SK-N-SH treated with all-trans-retinoic acid at 6 μM for 48 hours (cell line): ENCODE results near the gene TMEM250.
A peak's percentile ranks its signal among the peaks of the same experiment; 100 is the strongest.

Experiments used
- ATAC-seq: fragments of 200-7000 bp; cut with Tn5 transposase; 3 replicates; pipeline ENCODE4 v1.9.1; 2020; ENCODE audit warnings: mild to moderate bottlenecking, moderate library complexity
- ARNTL ChIP-seq: fragments of 450-650 bp; formaldehyde crosslinking; IDR thresholded peaks from 2 replicates; pipeline ENCODE4 v1.5.0; 2020; ENCODE audit warnings: low read depth, mild to moderate bottlenecking, moderate library complexity, borderline replicate concordance
- BACH2 ChIP-seq: fragments of 250-450 bp; sonication (Bioruptor Pico); IDR thresholded peaks from 2 replicates; pipeline ENCODE4 v1.9.0; 2021; ENCODE audit warnings: mild to moderate bottlenecking, borderline replicate concordance
- CREB5 ChIP-seq: fragments of 250-450 bp; sonication (Bioruptor Pico); IDR thresholded peaks from 2 replicates; pipeline ENCODE4 v1.5.1; 2020; ENCODE audit warnings: low read depth, mild to moderate bottlenecking, moderate library complexity
- CSDC2 ChIP-seq: fragments of 250-450 bp; sonication (Bioruptor Pico); IDR thresholded peaks from 2 replicates; pipeline ENCODE4 v1.5.0; 2020; ENCODE audit warnings: mild to moderate bottlenecking, moderate library complexity
- ESRRG ChIP-seq: fragments of 250-450 bp; sonication (Bioruptor Pico); IDR thresholded peaks from 2 replicates; pipeline ENCODE4 v1.6.1; 2021; ENCODE audit warnings: mild to moderate bottlenecking
- GLIS3 ChIP-seq: fragments of 250-450 bp; sonication (Bioruptor Pico); IDR thresholded peaks from 2 replicates; pipeline ENCODE4 v1.5.0; 2020; ENCODE audit warnings: mild to moderate bottlenecking, moderate library complexity
- ISL1 ChIP-seq: fragments of 250-450 bp; sonication (Bioruptor Pico); IDR thresholded peaks from 2 replicates; pipeline ENCODE4 v2.1.2; 2022; ENCODE audit warnings: mild to moderate bottlenecking, moderate library complexity
- OSR1 ChIP-seq: fragments of 250-450 bp; sonication (Bioruptor Pico); IDR thresholded peaks from 2 replicates; pipeline ENCODE4 v1.8.0; 2022; ENCODE audit warnings: moderate library complexity, mild to moderate bottlenecking, inconsistent platforms
- PATZ1 ChIP-seq: fragments of 250-450 bp; sonication (Bioruptor Pico); IDR thresholded peaks from 2 replicates; pipeline ENCODE4 v1.8.0; 2020; ENCODE audit warnings: mild to moderate bottlenecking, moderate library complexity, borderline replicate concordance
- PPARA ChIP-seq: fragments of 250-450 bp; sonication (Bioruptor Pico); IDR thresholded peaks from 2 replicates; pipeline ENCODE4 v1.5.0; 2020; ENCODE audit warnings: mild to moderate bottlenecking, borderline replicate concordance
- RARB ChIP-seq: fragments of 250-450 bp; sonication (Bioruptor Pico); IDR thresholded peaks from 2 replicates; pipeline ENCODE4 v1.8.0; 2021; ENCODE audit warnings: mild to moderate bottlenecking, moderate library complexity
- SNAI2 ChIP-seq: fragments of 250-450 bp; sonication (Bioruptor Pico); IDR thresholded peaks from 2 replicates; pipeline ENCODE4 v1.5.0; 2020; ENCODE audit warnings: mild to moderate bottlenecking, moderate library complexity
- TCF4 ChIP-seq: fragments of 250-450 bp; sonication (Bioruptor Pico); IDR thresholded peaks from 2 replicates; pipeline ENCODE4 v1.8.0; 2021; ENCODE audit warnings: mild to moderate bottlenecking, moderate library complexity, borderline replicate concordance
- TOX ChIP-seq: fragments of 250-450 bp; sonication (Bioruptor Pico); IDR thresholded peaks from 2 replicates; pipeline ENCODE4 v1.8.0; 2021; ENCODE audit warnings: mild to moderate bottlenecking, moderate library complexity, borderline replicate concordance
- TSHZ2 ChIP-seq: fragments of 250-450 bp; sonication (Bioruptor Pico); IDR thresholded peaks from 2 replicates; pipeline ENCODE4 v1.5.0; 2020; ENCODE audit warnings: mild to moderate bottlenecking, moderate library complexity
- ZC3H10 ChIP-seq: fragments of 250-450 bp; sonication (Bioruptor Pico); IDR thresholded peaks from 2 replicates; pipeline ENCODE4 v1.5.1; 2021; ENCODE audit warnings: mild to moderate bottlenecking, moderate library complexity
- ZFP3 ChIP-seq: fragments of 250-450 bp; sonication (Bioruptor Pico); IDR thresholded peaks from 2 replicates; pipeline ENCODE4 v1.5.0; 2020; ENCODE audit warnings: mild to moderate bottlenecking, moderate library complexity
- ZFP30 ChIP-seq: fragments of 450-650 bp; formaldehyde crosslinking; IDR thresholded peaks from 2 replicates; pipeline ENCODE4 v1.5.0; 2022; ENCODE audit warnings: mild to moderate bottlenecking, moderate library complexity
- ZNF565 ChIP-seq: fragments of 450-650 bp; formaldehyde crosslinking; conservative IDR thresholded peaks from 2 replicates; pipeline ENCODE4 v1.5.0; 2020; ENCODE audit warnings: low read depth, mild to moderate bottlenecking, moderate library complexity
- ZNF70 ChIP-seq: fragments of 450-650 bp; formaldehyde crosslinking; IDR thresholded peaks from 2 replicates; pipeline ENCODE4 v1.5.0; 2020; ENCODE audit warnings: mild to moderate bottlenecking, moderate library complexity
- ZNF8 ChIP-seq: fragments of 450-650 bp; formaldehyde crosslinking; IDR thresholded peaks from 2 replicates; pipeline ENCODE4 v1.5.0; 2020; ENCODE audit warnings: mild to moderate bottlenecking, moderate library complexity
- TF ChIP-seq, protein P1 (sequence below): fragments of 250-450 bp; sonication (Bioruptor Pico); IDR thresholded peaks from 2 replicates; pipeline ENCODE4 v1.8.0; 2021; ENCODE audit warnings: low read depth, mild to moderate bottlenecking, moderate library complexity, borderline replicate concordance

TMEM250 gene

DNA sequence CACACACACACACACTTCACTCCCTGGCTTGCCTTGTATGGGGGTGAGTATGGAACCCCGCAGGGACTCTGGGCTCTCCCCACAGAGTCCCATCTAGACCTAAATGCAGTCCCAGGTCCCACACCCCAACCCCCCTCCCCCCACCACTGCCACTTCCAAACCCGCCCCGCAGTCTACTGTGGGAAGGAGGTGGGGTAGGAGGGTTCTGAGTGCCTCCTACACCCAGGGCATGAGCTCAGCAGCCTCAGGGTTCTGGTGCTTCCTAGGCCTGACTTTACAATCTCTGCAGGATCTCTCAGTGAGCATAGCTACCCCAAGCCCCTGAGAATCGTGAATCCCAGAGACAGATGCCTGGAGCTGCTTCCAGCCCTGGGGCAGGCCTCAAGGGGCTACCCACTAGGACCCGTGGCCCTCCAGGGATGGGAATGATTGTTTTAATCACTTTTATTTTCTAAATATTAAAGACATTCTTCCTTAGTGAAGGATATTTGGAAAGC lies 22.1 kb downstream of the TMEM250 start:
- TF ChIP-seq ZNF70 (CRISPR knock-in tag) (no peak), OSR1 (no peak), TSHZ2 (no peak), ZC3H10 (no peak), TOX (CRISPR knock-in tag) (no peak), ZFP30 (CRISPR knock-in tag) (no peak), RARB (CRISPR knock-in tag) (no peak), ZFP3 (CRISPR knock-in tag) (no peak), ISL1 (no peak), PPARA (CRISPR knock-in tag) (no peak)
- TF ChIP-seq, protein P1, sequence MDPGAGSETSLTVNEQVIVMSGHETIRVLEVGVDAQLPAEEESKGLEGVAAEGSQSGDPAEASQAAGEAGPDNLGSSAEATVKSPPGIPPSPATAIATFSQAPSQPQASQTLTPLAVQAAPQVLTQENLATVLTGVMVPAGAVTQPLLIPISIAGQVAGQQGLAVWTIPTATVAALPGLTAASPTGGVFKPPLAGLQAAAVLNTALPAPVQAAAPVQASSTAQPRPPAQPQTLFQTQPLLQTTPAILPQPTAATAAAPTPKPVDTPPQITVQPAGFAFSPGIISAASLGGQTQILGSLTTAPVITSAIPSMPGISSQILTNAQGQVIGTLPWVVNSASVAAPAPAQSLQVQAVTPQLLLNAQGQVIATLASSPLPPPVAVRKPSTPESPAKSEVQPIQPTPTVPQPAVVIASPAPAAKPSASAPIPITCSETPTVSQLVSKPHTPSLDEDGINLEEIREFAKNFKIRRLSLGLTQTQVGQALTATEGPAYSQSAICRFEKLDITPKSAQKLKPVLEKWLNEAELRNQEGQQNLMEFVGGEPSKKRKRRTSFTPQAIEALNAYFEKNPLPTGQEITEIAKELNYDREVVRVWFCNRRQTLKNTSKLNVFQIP (CRISPR knock-in tag) = no peak
- TF ChIP-seq, all 23 proteins: peak for 0
- no peak for ATAC-seq

GRCh38 chr9:136095070-136096058 lies 23.3 kb downstream of the TMEM250 start, which contains the start of gene NACC2:
TSS of gene NACC2 (minus strand) at chr9:136095289. CDS start at chr9:136050521, 44,768 bp downstream.
- no peak for TF ChIP-seq BACH2 (CRISPR knock-in tag)
- TF ChIP-seq GLIS3 = no peak
- TF ChIP-seq CSDC2 (CRISPR knock-in tag) = no peak
- TF ChIP-seq RARB (CRISPR knock-in tag) = no peak
- TF ChIP-seq, protein P1 (CRISPR knock-in tag) = no peak
- TF ChIP-seq CREB5 (CRISPR knock-in tag) = no peak
- TF ChIP-seq OSR1 = no peak
- no peak for TF ChIP-seq ZNF8
- TF ChIP-seq SNAI2 (CRISPR knock-in tag) = no peak
- no peak for TF ChIP-seq PATZ1 (CRISPR knock-in tag)
- no peak for TF ChIP-seq ARNTL (CRISPR knock-in tag)
- no peak for TF ChIP-seq ZFP30 (CRISPR knock-in tag)
- TF ChIP-seq ISL1 = no peak
- TF ChIP-seq ZNF565 (CRISPR knock-in tag) = no peak
- no peak for TF ChIP-seq PPARA (CRISPR knock-in tag)
- TF ChIP-seq TSHZ2 = no peak
- TF ChIP-seq ZFP3 (CRISPR knock-in tag) = no peak
- no peak for TF ChIP-seq ESRRG
- no peak for TF ChIP-seq TCF4 (CRISPR knock-in tag)
- ATAC-seq = peak; percentile 65
